Measurements from ENCODE around the gene MYRIP.
A peak's percentile ranks its signal among the peaks of the same experiment; 100 is the strongest.

Gene MYRIP

DNA sequence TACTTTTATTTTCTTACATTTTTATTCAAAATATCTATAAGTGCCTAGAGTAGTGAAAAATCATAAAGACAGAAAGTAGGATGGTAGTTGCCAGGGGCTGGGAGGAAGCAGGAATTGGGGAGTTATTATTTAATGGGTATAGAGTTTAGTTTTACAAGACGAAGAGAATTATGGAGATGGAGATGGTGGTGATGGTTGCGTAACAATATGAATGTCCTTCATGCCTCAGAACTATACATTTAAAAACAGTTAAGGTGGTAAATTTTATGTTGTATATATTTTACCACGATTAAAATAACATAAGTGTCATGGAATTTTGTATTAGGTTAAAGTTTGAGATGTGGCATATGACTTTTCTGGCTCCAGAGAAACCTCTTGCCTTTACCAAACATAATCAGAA lies 171.4 kb downstream of the MYRIP start:
- TF ChIP-seq, protein P1, sequence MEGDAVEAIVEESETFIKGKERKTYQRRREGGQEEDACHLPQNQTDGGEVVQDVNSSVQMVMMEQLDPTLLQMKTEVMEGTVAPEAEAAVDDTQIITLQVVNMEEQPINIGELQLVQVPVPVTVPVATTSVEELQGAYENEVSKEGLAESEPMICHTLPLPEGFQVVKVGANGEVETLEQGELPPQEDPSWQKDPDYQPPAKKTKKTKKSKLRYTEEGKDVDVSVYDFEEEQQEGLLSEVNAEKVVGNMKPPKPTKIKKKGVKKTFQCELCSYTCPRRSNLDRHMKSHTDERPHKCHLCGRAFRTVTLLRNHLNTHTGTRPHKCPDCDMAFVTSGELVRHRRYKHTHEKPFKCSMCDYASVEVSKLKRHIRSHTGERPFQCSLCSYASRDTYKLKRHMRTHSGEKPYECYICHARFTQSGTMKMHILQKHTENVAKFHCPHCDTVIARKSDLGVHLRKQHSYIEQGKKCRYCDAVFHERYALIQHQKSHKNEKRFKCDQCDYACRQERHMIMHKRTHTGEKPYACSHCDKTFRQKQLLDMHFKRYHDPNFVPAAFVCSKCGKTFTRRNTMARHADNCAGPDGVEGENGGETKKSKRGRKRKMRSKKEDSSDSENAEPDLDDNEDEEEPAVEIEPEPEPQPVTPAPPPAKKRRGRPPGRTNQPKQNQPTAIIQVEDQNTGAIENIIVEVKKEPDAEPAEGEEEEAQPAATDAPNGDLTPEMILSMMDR (IDR thresholded peaks at IDR 0.05; ENCODE audit: low read depth, low read length), result no peak

DNA sequence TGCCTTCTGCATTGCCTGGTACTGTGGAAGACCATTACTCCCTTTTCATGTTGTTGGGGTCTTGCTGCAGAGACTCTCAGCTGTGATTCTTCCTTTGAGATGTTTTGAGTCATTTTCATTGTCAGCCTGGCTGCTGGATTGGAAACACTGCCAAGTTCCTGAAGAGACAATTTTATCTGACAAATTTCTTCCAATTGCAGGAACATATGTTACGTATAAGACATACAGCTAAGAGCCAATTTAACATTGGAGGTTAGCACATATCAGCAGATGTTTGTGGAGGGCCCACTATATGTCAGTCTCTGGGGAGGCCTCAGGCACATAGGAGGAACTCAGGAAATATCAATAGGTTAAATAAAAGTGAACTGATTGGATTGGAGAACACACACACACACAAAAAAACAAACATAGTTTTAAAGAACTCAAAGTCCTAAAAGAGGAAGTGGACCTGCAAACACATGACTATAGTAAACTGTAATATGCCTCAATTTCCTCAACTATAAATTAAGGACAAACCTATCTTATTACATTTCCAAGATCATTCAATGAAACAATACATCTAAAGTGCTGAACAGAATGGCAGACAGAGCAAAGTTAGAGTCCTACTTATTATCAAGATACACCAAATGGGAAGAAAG lies 172.3 kb downstream of the MYRIP start:
- no peak for DNase-seq (ENCODE audit: extremely low read depth, low read depth)
- TF ChIP-seq, protein P1 (IDR thresholded peaks at IDR 0.05; ENCODE audit: low read depth, low read length), result no peak

More for the DNA sequence above, 171.4 kb downstream of the MYRIP start:
- DNase-seq (ENCODE audit: extremely low read depth, low read depth), result no peak

DNA sequence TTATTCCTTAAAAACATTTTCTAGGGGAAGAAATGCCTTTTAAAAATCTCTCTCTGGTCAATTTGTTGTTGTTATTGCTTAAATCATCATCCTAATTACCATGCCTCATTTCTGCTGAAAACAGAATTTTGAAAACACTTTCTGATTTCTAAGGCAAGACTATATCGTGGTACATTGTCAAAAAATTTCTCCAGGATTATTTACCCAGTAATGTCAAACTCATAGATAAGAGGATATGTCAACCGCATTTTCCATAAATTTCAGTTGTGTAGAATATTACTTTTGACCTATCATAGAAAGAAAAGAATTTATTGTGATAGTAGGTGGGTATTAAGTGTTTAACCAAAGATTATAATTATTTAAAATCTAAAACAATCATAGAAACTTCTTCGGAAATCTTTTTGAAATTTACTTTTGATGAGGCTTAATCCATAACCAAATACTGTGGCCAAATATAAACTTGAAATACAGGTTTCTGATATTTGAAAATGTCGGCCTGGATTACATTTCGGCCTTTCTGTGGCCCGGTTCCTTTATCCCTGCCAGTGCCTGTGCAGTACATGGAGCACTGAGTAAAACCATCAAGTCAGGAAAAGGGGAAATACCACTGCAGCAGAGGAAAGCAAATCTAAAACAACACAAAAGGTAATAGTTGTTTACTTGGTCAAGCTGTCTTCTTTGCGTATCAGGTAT lies 173.4 kb downstream of the MYRIP start:
- DNase-seq (ENCODE audit: extremely low read depth, low read depth), result no peak
- TF ChIP-seq, protein P1 (IDR thresholded peaks at IDR 0.05; ENCODE audit: low read depth, low read length), result no peak

DNA sequence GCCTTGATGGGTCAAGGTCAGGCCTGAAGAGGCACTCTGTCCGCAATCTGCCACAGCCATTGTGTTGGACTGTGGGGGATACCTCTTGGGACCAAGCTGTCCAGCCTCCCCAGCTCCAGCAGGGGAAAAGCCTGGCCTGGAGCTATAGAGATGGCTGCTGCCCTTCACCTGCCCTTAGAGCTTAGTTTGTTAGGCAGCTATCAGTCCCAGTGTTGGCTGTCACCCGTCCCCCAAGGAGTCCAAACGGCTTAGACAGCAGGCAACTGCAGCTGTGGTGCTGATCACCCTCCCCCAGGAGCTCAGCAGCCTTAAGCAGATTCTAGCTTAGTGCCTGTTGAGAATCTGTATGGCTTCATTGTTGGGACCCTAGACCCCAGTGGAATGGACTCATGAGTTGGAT lies 180.3 kb downstream of the MYRIP start:
- TF ChIP-seq, protein P1 (IDR thresholded peaks at IDR 0.05; ENCODE audit: low read depth, low read length), result no peak
- DNase-seq (ENCODE audit: extremely low read depth, low read depth), result no peak

DNA sequence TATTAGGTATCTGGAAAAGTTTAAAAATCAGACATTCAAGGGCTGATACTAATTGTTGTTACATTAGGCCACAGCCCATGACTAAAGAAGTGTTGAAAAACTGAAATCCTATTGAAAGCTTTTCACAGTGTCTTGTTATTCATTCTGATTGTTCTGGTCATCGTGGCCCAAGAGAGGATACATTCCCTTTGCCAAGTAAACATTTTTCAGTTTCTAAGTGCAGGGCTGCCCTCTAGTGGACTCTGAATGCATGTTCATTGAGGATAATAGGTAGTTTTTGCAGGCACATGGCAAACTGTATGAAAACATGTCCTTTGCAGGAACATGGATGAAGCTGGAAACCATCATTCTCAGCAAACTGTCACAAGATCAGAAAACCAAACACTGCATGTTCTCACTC lies 181.1 kb downstream of the MYRIP start:
- TF ChIP-seq, protein P1 (IDR thresholded peaks at IDR 0.05; ENCODE audit: low read depth, low read length), result peak; percentile 37
- no peak for DNase-seq (ENCODE audit: extremely low read depth, low read depth)

DNA sequence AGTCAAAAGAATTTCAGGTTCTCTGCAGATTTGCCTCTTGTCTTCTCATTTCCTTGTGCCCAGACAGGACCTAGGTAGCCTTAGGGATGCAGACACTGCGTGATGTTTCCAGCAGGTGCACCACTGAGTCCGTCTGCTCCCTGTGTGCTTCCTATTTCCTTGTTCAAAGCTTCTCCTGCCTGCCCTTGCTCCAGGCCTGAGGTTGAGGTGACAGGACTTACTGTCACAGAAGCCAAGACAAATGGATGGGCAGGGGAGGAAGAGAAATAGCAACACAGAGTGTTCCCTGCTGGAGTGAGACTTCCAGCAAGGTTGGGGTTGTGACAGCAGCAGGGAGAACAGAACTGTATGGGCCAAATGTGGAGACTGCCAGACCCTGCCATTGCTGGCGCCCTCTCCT lies 199.4 kb downstream of the MYRIP start:
- TF ChIP-seq, protein P1 (IDR thresholded peaks at IDR 0.05; ENCODE audit: low read depth, low read length), result no peak
- DNase-seq (ENCODE audit: extremely low read depth, low read depth), result no peak

DNA sequence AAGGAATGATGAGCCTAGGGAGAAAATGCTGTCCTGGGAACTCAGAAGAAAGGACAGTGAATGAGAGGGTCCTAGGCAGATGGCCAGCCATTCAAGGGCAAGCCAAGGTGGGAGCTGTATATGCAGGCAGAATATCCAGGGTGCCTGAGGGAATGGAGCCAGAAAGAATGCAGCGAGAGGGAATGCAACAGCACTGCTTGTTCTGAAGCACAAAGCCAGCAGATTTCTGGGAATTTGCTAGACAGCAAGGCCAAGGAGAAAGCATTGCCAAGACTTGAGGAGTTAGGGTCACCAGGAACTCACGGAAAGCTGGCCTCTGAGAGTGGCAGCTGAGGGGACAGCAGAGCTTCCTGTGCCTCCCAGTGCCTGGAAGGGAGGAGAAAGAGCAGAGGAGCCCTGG lies 200.6 kb downstream of the MYRIP start:
- TF ChIP-seq, protein P1 (IDR thresholded peaks at IDR 0.05; ENCODE audit: low read depth, low read length), result no peak
- DNase-seq (ENCODE audit: extremely low read depth, low read depth), result no peak
